Left ventricle myocardium superior (tissue), 1 donor: ENCODE data around the gene ACP1. TPM values are rescaled to one million over a fixed set of nuclear protein-coding genes. Genes with fewer than 3 reads are reported as not detected.
A peak's percentile ranks its signal among the peaks of the same experiment; 100 is the strongest.

Experiments used
- ATAC-seq: fragments of 200-7000 bp; cut with Tn5 transposase; one replicate; pipeline ENCODE4 v1.9.1; 2020; ENCODE audit warnings: mild to moderate bottlenecking, moderate library complexity
- DNase-seq: peaks from one replicate; pipeline ENCODE4 v3.0.0-alpha.2; 2020
- intact Hi-C: fragments of 100-400 bp; cut with micrococcal nuclease; formaldehyde crosslinking; loops from one replicate; pipeline ENCODE4 v1.11.0; 2022
- total RNA-seq: library from RNA; stranded (reverse); fragmentation: NEBNext Ultra II Directional; extraction: Animal tissue kit (Norgen Biotek cat#: 25700); gene quantifications from one replicate; pipeline ENCODE4 v1.2.1, GENCODE V29; 2021
- donor health status: DM: no; HTN: yes; CAD: no; lungs with severe emphysema.

ACP1 gene
- total RNA-seq, 1 donor from 2014 or later, result 72.9 TPM

DNA sequence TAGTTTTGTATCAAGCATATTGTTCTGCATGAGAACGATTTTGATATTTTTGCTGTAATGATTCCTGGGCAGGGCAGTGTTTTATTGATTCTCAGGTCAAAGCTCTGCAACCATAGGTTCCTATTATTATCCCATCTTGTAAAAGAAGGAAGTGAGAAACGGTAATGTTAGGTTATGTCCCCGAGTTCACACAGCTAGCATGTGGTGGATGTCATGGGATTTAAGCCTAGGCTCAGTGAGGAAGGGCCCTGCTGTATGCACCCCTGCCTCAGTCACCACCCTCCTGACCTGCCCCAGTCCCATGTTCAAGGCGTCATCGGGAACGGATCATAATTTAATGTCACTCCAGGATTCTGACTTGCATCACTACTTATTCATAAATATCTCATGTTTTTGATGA is 10.7 kb downstream of the ACP1 start:
- intact Hi-C loops, result no loop called here
- no peak for ATAC-seq
- DNase-seq, result no peak

DNA sequence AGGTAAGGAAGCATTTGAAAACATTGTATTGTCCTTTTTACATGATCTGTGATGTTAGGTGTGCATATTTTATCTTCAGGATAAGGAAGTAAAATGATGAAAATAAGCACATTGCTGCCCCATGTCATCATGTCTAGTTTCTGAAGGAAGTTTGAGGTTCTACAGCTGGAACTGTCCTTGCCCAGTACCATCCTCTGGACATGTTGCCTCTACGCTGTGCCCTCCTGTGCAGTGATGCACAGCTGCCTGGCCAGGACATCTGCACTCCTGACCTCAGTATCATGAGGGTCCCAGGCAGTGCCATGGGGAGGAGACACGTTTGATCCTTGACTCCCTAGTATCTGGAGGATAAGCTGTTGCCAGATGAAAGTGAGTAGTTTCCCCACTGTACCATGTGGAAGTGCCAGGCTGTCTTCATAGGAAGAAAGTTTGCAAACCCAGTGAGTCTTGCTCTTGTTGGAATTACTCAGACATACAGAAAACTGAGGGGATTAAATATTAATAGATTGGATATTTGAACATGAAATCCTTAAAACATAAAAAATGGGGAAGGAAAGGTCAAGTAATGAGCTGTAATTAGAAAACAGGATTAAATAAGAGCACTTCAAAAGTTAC is 13.7 kb downstream of the ACP1 start:
- DNase-seq (no peak), ATAC-seq (no peak)
- intact Hi-C loops, result no loop called here

DNA sequence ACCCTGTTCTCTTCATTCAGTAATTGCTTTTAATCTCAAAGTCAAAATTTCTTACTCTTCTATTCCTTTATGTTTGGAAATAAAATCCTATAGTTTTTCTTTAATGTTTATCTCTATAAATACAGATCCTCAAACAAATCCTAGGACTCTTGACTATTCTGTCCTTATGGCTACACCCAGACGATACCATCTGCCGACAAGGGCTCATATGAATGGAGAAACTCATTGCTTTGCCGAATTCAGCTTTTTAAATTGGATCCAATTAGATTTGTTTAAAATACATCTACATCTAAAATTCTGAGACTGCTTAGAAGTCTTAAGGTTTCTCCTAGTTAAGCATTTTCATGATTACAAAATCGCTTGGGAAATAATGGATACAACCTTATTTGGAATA is 14.2 kb downstream of the ACP1 start:
- no peak for DNase-seq
- intact Hi-C loops, result no loop called here
- no peak for ATAC-seq

DNA sequence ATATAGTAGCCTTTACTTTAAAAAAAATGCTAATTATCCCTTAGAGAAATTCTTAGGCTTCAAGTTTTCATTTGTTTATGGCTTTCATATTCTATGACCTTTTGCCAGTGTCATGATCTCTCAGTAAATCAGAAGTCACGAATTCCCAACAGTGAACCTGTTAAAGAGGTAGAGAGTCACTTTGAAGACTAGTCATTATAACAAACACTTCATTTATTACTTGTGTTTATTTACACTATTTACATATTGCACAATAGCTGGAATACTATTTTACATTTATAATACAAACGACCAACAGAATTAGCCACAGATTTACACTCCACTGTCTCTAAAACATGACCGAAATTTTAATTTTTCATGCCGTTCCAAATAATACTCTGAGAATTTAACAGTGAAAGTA is 14.6 kb downstream of the ACP1 start:
- DNase-seq (no peak), ATAC-seq (no peak)
- intact Hi-C loops, result no loop called here

DNA sequence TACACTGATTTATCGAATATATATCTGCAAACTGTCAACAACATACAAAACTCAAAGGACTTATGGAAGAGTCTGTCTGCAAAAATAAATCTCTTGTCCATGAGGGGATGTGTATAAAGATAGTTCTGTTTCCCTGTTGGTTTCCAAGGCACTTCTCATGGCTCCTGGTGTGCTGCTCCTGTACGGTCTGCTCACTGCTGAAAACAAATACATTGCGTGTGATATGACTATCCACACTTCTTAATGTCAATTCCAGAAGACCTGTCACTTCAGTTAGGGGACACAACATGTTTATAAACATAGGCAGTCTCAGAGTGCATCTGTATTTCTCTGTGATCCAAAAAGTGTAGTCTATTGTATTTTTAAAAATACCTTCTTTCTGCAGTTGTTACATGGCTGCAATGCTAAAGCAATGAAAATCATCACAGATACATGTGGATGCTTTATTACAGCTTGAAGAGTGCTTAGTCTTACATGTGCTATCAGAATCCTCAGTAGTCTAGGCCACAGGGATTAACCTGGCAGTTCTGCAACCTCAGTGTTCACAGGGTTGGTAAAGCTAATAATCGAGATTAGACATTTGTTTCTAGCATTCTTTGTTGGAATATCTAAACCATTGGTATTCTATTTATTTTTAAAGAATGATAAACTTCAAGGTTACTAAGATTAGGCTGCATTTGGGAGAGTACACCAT is 15.4 kb downstream of the ACP1 start:
- DNase-seq, result no peak
- intact Hi-C loops, result no loop called here
- peak; percentile 47 for ATAC-seq

DNA sequence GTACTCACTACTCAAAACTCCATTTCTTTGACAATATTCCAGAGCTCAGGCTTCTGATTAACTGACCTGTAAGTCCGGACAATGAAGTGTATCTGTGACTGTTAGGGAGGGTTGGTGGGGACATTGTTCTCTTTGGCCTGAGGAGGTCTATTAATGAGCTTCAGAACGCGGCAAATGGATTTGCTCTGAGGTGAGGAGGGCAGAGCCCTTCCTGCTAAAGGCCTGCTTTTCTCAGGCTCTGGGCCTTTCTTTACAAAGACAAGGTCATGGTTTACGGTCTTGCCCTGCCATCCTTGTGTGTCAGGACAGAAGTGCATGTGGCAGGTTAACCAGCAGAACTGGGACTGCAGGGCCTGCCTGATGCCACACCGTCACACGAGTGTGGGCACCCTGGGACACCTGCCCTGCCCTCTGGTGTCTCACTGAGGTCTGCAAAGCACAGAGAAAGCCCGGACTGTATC is 15.9 kb downstream of the ACP1 start:
- intact Hi-C loops, result no loop called here
- DNase-seq (no peak), ATAC-seq (peak; percentile 73)

DNA sequence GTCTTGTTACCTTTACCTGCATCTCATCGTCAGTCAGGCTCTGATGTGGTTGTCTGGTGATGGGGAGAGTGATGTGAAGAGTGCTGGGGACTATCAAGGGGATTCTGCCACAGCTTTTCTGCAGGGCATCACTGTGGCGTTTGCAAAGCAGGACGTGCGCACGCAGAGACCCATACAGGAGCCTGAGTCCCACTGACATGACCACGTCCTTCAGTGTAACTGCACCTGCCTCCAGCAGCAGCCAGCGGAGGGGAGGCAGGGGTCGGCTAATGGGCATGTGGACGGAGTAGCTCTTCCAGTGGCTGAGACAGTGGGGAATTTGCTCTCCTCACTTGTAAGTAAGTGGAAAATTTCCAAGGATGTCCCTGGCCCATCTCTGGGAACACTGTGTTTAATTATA is 16.6 kb downstream of the ACP1 start:
- ATAC-seq (no peak), DNase-seq (no peak)
- intact Hi-C loops, result no loop called here

DNA sequence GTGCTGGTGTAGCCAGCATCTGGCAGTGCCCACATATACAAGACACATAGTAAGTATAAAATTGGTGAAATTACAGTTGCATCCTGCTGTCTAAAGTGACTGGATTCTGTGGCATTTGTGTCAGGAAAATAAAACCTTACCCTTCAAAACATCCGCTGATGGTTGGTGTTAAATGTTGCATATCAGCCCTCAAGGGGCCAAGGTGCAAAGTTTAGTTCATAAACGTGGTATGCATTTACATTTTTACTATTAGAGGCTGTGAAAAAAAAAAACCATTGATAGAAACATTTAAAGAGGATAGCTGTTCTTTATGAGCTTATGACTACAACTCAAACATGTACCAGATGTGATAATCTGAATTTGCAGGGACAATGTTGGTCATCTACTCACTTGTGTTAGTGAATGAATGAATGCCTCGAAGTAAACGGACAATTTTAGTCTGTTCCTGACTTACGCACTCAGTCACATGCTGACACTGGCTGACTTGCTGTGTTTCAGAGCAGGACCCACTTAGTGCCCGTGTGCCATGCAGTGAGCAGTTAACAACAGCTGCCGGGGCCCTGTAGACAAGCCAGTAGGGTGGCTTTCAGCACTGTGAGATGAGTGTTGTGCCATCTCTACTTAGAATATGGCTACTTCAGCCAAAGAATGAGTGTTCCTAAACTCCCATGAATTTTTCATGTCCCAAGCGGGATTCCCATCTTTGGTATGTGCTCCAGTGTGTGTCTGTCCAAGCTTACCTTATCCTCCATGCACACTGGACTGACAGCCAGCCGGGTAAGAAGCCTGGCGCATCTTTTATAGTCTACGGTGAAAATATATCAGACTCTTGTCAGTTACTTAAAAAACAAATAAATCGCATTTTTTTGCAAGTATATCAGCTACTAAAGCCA is 17.9 kb downstream of the ACP1 start:
- no peak for DNase-seq
- ATAC-seq, result no peak
- intact Hi-C loops, result no loop called here

DNA sequence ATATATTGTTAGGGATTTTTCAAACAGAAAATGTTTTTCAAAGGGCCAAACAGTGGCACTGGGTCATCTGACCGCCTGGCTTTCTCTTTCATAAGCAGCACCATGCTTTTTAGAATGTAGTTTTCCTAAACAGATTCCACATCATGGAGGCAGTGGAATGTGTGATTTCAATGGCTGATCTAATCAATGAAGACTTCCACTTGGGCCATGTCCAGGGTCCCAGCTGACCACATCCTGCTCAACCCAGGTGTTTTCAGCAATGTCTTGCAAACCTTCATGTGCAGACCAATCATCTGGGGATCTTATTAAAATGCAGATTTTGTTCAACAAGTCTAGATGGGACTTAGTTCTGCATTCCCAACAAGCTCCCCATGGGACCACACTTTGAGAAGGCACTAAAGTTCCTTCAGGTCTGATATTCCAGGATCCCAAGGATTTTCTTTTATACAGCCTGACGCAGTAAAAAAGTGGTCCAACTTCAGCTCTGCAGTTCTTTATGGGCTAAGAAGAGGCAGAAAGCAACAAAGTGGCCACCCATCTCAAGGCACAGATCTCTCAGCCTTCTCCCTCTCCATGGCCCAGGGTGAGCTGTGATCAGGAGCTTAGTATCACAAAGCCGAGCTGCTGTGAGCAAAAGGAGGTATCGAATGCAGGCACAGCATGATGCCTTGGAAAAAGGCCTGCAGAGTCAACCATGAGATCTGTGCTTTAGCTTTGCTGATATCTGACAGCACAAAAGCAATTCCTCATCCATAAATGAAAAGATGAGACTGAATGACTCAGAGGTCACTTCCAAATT is 19.4 kb downstream of the ACP1 start:
- intact Hi-C loops, result no loop called here
- no peak for DNase-seq
- no peak for ATAC-seq

DNA sequence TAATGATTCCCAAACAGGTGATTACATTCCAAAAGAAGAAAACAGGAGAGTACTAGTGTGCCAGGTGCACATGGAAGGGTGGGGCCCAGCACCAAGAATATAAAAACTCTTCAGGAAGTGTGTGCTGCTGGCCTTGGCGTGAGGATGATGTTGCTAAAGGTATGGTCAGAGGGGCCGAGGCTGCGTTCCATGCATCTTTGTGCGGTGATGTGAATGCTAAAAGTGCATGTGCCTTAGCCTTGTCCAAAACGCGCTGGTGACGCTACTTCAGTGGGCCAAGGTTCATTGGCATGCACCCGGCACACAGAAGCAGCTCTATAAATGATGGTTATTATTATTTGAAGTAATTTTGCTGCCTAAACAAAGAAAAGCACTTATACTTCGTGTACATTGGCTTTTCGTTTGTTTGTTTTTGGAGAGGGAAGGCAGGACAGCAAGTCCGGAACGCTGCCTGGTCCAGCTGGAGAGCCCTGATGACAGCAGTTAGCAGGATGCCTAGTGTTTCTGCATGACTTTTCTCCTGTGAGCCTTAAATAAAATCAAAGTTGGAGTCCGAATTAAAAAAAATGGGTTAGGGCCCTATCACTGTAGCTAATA is 20.2 kb downstream of the ACP1 start:
- intact Hi-C loops, result no loop called here
- ATAC-seq (no peak), DNase-seq (no peak)

DNA sequence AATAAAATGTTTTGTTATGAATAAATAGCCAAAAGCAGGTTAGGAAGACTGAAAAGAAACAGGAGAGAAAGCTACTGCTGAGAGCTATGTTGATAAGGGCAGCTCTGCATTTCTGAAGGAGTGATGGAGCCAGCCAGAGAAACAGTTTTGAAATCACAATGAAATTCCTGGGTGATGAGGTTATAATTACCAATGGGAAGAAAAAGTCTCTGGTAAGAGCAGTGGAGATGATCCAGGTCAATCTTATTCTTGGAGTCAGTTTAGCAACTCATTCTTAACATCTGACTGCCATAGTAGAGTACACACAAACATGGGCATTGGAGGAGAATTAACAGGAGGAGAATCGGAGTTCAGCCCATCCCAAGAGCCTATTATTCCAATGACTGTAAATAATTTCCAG is 20.8 kb downstream of the ACP1 start:
- intact Hi-C loops, result no loop called here
- no peak for ATAC-seq
- no peak for DNase-seq

DNA sequence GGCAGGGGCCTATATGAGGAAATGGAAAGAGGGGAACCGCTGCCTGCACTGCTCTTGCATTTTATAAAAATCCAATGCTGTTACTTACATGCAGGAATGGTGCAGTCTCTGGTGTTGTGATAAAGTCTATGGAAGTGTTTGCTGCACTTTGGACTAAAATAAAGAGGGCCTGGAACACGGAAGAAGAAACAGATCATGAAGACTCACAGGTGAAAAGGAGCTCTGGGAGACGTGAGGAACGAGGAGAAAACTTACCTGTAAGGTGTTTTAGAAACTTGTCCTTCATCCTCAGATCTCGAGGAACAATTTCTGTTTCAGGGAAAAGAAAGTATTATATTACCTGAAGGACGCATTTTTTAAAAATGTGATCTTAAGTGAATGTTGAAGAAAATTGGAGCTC is 21.3 kb downstream of the ACP1 start:
- ATAC-seq (no peak), DNase-seq (no peak)
- intact Hi-C loops, result no loop called here

DNA sequence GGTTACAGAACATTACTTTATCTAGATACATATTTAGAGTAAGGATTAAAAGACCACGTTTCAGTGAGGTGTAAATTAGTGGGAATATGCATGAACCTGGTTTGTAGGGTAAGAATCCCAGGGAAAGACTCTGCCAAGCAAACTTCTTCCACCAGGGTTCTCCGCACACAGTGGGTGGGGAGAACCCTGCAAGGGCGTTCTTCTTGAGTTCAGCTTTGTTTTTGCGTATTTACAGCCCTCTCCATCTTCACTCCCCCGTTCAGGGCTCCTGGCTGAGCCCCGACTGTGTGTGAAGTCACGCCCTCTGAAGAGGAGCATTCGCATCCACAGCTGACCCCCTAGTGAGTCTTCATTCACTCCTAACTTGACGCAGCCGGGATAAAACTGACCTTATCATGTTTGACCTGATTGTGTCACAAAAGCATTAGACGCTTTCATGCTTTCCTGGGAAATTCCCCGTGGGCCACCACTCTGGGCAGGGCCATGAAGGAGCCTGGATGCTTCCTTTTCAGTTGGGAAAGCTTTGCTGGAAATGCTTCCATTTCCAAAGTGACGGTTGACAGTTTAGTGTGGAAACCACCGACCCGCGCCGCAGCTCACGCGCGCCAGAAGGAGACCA is 22.1 kb downstream of the ACP1 start:
- no peak for ATAC-seq
- no peak for DNase-seq
- intact Hi-C loops, result no loop called here

DNA sequence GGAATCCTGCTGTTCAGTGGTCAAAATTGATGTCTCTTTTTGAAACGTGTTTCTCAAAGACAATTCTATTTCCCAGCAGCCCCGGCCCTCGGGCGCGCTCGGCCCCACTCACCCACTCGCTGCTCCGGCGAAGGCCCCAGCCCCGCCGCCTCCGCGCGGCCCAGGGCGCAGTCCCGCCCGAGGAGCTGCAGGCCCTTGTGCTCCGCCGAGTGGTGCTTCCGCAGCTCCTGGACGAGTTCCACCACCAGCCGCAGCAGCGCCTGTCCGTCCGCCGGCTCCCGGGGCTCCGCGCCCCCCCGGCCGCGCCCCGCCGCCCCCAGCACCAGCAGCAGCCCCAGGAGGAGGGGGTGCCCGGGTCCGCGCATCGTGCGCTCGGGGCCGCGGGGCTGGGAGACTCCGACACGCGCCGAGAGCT is 22.7 kb downstream of the ACP1 start:
- peak; percentile 55 for ATAC-seq
- intact Hi-C loops, result no loop called here
- DNase-seq, result peak; percentile 50

DNA sequence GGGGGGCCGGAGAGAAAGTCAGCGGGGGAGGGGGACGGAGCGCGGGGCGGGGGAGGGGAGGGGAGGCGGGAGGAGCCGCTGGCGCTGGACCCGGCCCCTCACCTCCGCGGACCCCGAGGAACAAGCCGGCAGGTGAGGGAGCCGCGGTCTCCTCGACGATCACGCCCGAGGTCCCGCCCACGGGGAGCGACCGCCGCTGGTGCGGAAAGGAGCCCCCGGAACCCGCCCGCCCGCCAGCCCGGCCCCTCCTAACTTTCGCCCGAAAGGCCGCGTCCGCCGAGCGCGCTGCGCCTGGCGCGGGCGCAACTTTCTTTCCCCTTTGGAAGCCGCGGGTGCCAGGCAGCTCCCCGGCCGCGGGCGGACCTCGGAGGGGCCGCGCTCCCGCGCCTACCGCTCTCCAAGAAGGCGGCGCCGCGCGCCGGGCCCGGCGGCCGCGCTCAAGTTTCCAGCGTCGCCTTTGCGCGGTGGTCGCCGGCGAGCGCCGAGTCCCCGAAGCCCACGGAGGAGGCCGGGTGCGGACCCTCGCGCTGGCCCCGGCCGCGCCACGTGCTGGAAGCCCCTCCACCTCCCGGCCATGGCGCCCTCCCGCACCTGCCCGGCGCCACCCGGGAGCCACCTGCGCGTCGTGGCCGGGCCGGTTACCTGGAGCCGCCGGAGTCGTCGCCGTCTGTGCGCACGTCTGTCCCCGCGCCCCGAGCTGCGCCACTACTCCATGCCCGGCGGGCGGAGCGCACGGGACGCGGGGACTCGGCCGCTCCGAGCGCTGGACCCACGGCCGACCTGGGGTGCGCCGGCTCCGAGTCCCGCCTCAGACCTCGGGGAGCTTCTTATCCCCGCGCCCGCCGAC is 23.4 kb downstream of the ACP1 start, which contains the start of gene ALKAL2:
TSS of gene ALKAL2 (minus strand) at position 181 of the 847 bp plus-strand sequence. CDS start 256 bp downstream, outside the sequence.
- no peak for ATAC-seq
- intact Hi-C loops, result no loop called here
- peak; percentile 31 for DNase-seq

DNA sequence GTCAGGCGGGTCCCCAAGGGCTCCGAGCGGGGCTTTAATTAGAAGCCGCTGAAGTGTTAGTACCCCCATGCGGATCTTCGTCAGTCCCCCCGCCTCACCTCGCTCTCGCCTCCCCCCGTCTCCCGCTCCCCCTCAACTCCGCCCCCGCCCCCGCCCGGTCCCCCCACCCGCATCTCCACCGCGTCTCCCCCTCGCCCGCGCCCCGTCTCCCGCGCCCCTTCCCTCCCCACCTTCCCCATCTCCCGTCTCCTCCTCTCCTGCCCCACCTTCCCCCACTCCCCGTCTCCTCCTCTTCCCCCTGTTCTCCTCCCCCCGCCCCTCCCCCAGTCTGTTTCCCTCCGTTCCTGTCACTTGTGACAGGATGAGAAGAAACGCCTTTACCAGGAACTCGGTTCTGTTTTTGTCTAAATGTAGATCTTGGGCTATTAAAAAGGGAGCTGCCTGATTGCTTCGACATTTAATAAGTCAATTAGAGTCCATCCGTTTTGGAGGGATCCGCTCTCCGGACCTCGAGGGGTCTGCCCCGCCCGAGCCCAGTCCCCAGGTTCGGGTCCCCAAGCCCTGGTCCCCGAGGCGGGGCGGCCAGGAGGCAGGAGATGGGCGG is 24.1 kb downstream of the ACP1 start:
- ATAC-seq, result no peak
- intact Hi-C loops, result no loop called here
- no peak for DNase-seq

DNA sequence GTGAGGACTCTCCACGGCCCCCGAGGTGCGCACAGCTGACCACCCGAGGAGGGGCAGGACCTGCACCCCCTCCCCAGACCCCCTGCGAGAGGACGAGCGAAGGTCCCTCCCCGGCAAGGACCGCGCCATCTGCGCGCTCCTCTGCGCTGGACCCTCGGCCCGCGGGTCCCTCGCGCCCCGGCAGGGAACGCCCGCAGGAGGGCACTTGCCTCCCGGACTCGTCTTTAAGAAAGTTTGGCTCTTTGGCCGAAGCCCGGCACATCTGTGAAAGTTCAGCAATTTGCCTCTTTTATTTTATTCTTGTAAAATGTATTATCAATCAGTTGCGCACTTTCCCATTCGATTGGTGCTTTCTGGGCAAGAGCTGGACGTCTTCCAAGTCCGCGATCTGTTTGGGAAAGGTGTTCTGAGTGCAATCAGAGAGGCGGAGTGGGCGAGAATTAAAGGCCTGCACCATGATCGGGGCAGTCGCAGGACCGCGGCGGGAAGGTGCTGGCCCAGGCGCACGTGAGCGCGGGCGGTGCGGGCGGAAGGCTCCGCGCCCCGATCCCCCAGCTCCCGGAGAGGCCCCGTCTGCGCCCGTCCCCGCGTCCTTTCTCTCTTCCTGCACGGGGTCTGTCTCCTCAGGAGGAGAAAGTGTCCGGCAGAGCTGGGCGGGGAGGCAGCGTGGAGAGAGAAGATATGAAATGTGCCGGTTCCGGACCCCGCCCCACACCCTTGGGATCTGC is 24.8 kb downstream of the ACP1 start:
- DNase-seq, result peak; percentile 37
- intact Hi-C loops, result no loop called here
- peak; percentile 67 for ATAC-seq
